Breast epithelium (tissue), 3 donors: ENCODE results near the gene EXOC3L4.

Experiments used
- CTCF ChIP-seq, 3 donors: fragments of 450-650 bp; IDR thresholded peaks; one replicate each; pipeline ENCODE4 v1.5.1; 2016 to 2017; ENCODE audit warnings: antibody characterized with exemption in 3 of 3, mild to moderate bottlenecking in 3 of 3, moderate library complexity in 3 of 3
- POLR2A ChIP-seq: fragments of 450-650 bp; IDR thresholded peaks from one replicate; pipeline ENCODE4 v1.6.1; 2016; ENCODE audit warnings: antibody characterized with exemption, mild to moderate bottlenecking, moderate library complexity
- POLR2AphosphoS5 ChIP-seq, 3 donors: sonication (generic); formaldehyde crosslinking; IDR thresholded peaks; one replicate each; pipeline ENCODE4 v1.6.1; 2017; ENCODE audit warnings: antibody characterized with exemption in 3 of 3

DNA sequence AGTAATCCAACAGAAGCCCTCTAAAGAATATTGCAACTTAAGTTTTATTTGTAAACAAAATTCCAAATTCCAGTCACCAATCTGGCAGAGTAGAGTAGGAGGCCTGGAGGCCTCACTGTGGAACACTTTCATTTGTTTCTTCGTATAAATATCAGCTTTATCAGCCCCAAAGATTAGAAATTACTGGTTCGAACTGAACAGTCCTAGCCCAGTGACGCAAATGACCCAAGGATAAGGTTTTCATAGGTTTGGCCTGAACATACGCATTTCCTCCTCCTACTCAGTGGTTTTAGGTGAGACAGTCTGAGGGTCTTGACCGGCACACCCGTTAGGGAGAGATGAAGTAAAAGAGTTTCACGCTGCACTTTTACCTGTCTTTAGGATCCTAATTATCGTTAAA is 38.8 kb upstream of the EXOC3L4 start:
- no peak for TF ChIP-seq POLR2AphosphoS5 (IDR thresholded peaks at IDR 0.05)
- TF ChIP-seq CTCF (IDR thresholded peaks at IDR 0.05) = no peak
- TF ChIP-seq POLR2A = no peak
